Endothelial cell of umbilical vein (primary cell): ENCODE results near the gene CAT. TPM values are rescaled to one million over a fixed set of nuclear protein-coding genes. Genes with fewer than 3 reads are reported as not detected.

Source experiments
- BruUV-seq: library from RNA; stranded (reverse); fragments of 400-500 nt; replicated peaks from 2 replicates; lab custom pipeline; 2021; lab: Mats Ljungman, UMichigan
- CTCF ChIA-PET: fragments of 300-600, 350-600 bp; sonication (Branson Sonifier 250); formaldehyde crosslinking; loops from one replicate; lab custom pipeline; 2021; ENCODE audit warnings: antibody characterized with exemption, inconsistent platforms; lab: Charles Lee
- POLR2A ChIA-PET: fragments of 300-600, 350-600 bp; sonication (Branson Sonifier 250); formaldehyde crosslinking; loops from one replicate; lab custom pipeline; 2021; ENCODE audit warnings: antibody characterized with exemption, inconsistent platforms; lab: Charles Lee
- DNase-seq: peaks from one replicate; pipeline ENCODE4 v3.0.0-alpha.2; 2011; ENCODE audit warnings: low read depth, low spot score
- FAIRE-seq: peaks from 2 replicates; lab custom pipeline; 2011; peaks lifted over from hg19 to GRCh38; lab: Jason Lieb, UNC
- H2AFZ ChIP-seq: 2 replicates; pipeline ENCODE4 v1.6.0; 2012; ENCODE audit warnings: low read depth, low read length, control low read depth, inconsistent platforms
- H3K27ac ChIP-seq: 2 replicates; pipeline ENCODE4 v1.5.1; 2011; ENCODE audit warnings: low read depth, mild to moderate bottlenecking, control low read depth, low read length, moderate library complexity; ENCODE audit not compliant: insufficient read depth
- H3K27me3 ChIP-seq, 2 experiments: 2 replicates each; pipeline versions ENCODE4 v1.6.0 to v1.6.1; 2011; ENCODE audit warnings: low read length in 2 of 2, mixed read lengths in 1 of 2; ENCODE audit not compliant: control insufficient read depth in 2 of 2, insufficient read depth in 2 of 2
- H3K36me3 ChIP-seq, 2 experiments: 2 replicates in 1 of 2; 3 replicates in 1 of 2; pipeline ENCODE4 v1.5.1; 2011; ENCODE audit warnings: low read length in 2 of 2, mild to moderate bottlenecking in 1 of 2, moderate library complexity in 1 of 2; ENCODE audit not compliant: control insufficient read depth in 2 of 2, insufficient read depth in 2 of 2; ENCODE audit errors: extremely low read depth in 1 of 2
- H3K4me1 ChIP-seq: 3 replicates; pipeline ENCODE4 v1.5.1; 2011; ENCODE audit warnings: mild to moderate bottlenecking, low read length; ENCODE audit not compliant: control insufficient read depth, insufficient read depth; ENCODE audit errors: extremely low read depth
- H3K4me2 ChIP-seq: 2 replicates; pipeline ENCODE4 v1.6.1; 2011; ENCODE audit warnings: low read length, control low read depth, mixed read lengths; ENCODE audit not compliant: insufficient read depth
- H3K4me3 ChIP-seq, 3 experiments: fragments of 200-600 bp in 1 of 3; sonication (generic), shearing (Covaris generic) in 1 of 3; replicated peaks in 1 of 3; 2 replicates each; pipeline ENCODE4 v1.5.1; 2011 to 2016; ENCODE audit warnings: control low read depth in 3 of 3, low read length in 3 of 3, mild to moderate bottlenecking in 2 of 3, inconsistent platforms in 1 of 3, low read depth in 1 of 3, moderate library complexity in 1 of 3; ENCODE audit not compliant: insufficient read depth in 1 of 3
- H3K79me2 ChIP-seq: 2 replicates; pipeline ENCODE4 v1.6.0; 2012; ENCODE audit warnings: low read length, inconsistent platforms; ENCODE audit not compliant: control insufficient read depth, insufficient read depth
- H3K9ac ChIP-seq: replicated peaks from 2 replicates; pipeline ENCODE3; 2011; ENCODE audit warnings: low read length, control low read depth; ENCODE audit not compliant: insufficient read depth; ENCODE audit errors: extremely low read depth
- H3K9me1 ChIP-seq: replicated peaks from 3 replicates; pipeline ENCODE4 v1.6.0; 2011; ENCODE audit warnings: mild to moderate bottlenecking, low read length; ENCODE audit not compliant: control insufficient read depth, insufficient read depth; ENCODE audit errors: extremely low read depth
- H3K9me3 ChIP-seq: replicated peaks from 2 replicates; pipeline ENCODE4 v1.5.1; 2012; ENCODE audit warnings: low read length, inconsistent platforms; ENCODE audit not compliant: control insufficient read depth, insufficient read depth
- H4K20me1 ChIP-seq: replicated peaks from 2 replicates; pipeline ENCODE3; 2011; ENCODE audit warnings: mild to moderate bottlenecking, low read length; ENCODE audit not compliant: control insufficient read depth, insufficient read depth; ENCODE audit errors: extremely low read depth
- CTCF ChIP-seq, 2 donors: IDR thresholded peaks; 1 replicate in 1 of 2; 2 replicates in 1 of 2; pipeline ENCODE4 v1.5.1; 2011; ENCODE audit warnings: low read length in 2 of 2, mild to moderate bottlenecking in 2 of 2, moderate library complexity in 2 of 2, control low read depth in 1 of 2, inconsistent platforms in 1 of 2, low read depth in 1 of 2; ENCODE audit not compliant: insufficient read depth in 1 of 2; ENCODE audit errors: extremely low read depth in 1 of 2
- EZH2 ChIP-seq: IDR thresholded peaks from 2 replicates; pipeline ENCODE4 v1.6.1; 2012; ENCODE audit warnings: borderline replicate concordance, low read depth, mild to moderate bottlenecking, moderate library complexity, low read length, inconsistent platforms; ENCODE audit not compliant: severe bottlenecking
- FOS ChIP-seq: IDR thresholded peaks from 2 replicates; pipeline ENCODE4 v1.6.1; 2011; ENCODE audit warnings: mild to moderate bottlenecking, low read length, moderate library complexity, borderline replicate concordance; ENCODE audit not compliant: insufficient read depth
- GATA2 ChIP-seq: IDR thresholded peaks from 2 replicates; pipeline ENCODE4 v1.7.0; 2011; ENCODE audit warnings: low read depth, mild to moderate bottlenecking, moderate library complexity, mixed read lengths, low read length; ENCODE audit not compliant: insufficient read length, insufficient read depth
- JUN ChIP-seq: IDR thresholded peaks from 2 replicates; pipeline ENCODE4 v1.6.1; 2011; ENCODE audit warnings: borderline replicate concordance, low read depth; ENCODE audit not compliant: insufficient read length, insufficient read depth
- MAX ChIP-seq: IDR thresholded peaks from 2 replicates; pipeline ENCODE4 v1.6.1; 2011; ENCODE audit not compliant: insufficient read depth, insufficient read length
- MYC ChIP-seq: IDR thresholded peaks from one replicate; pipeline ENCODE4 v1.6.1; 2011; ENCODE audit warnings: mild to moderate bottlenecking, low read depth, low read length
- POLR2A ChIP-seq: IDR thresholded peaks from 2 replicates; pipeline ENCODE4 v1.6.1; 2012; ENCODE audit warnings: low read depth, mild to moderate bottlenecking, control low read depth, low read length
- POLR2AphosphoS5 ChIP-seq: IDR thresholded peaks from 2 replicates; pipeline ENCODE4 v1.6.1; 2012; ENCODE audit warnings: low read depth, mild to moderate bottlenecking, control low read depth, low read length, moderate library complexity; ENCODE audit not compliant: insufficient read depth
- dilution Hi-C: fragments of 300-500 bp; cut with MboI; formaldehyde crosslinking; loops from one replicate; pipeline ENCODE4 v1.15.0; 2019; ENCODE audit warnings: low sequenced_read_pairs; ENCODE audit not compliant: extremely low pct_ligation_motif_present
- intact Hi-C: fragments of 100-400 bp; cut with micrococcal nuclease; formaldehyde crosslinking; loops from one replicate; pipeline ENCODE4 v1.10.0; 2022
- polyA plus RNA-seq, 4 experiments: library from polyadenylated mRNA; depleted of rRNA in 3 of 4; stranded (reverse) in 3 of 4; unstranded in 1 of 4; fragments of >200 nt; gene quantifications; 2 replicates each; pipeline versions ENCODE4 v1.2.1 to v1.2.3, GENCODE V29; 2011 to 2012; ENCODE audit warnings: missing spikeins in 1 of 4
- total RNA-seq: library from RNA; stranded (reverse); gene quantifications from 2 replicates; pipeline ENCODE4 v1.2.3, GENCODE V29; 2021

CAT gene
- total and polyA plus RNA-seq, 2 donors (not counting 3 experiments of a cell fraction or from before 2014, with no cell fraction given): 32.7 to 50.5 TPM

DNA sequence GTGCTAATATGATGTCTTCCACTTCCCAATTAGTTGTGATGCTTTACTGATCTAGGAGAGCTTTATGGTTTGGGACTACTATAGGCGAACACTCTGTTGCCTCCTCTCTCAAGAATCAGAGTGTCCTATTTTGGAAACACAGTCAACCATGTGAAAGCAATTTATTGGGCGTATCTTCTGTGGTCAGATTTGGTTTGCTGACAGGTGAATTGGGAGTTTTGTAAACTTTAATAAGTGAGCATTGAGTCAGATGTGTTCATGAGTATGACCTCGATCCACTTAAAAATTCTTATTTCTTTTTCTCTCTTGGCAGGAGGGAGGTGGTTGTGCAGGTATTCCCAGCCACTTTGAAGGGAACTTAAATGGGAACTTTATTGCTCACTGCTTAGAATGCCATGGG is 4.4 kb downstream of the CAT start:
- H3K27ac ChIP-seq: no peak overlapping the region
- no peak overlapping the region for H3K9ac ChIP-seq
- intact Hi-C loops (no loop called here), dilution Hi-C loops (no loop called here)
- BruUV-seq: no TSS peak
- TF ChIP-seq GATA2 (no peak), MYC (no peak), EZH2 (no peak), POLR2A (no peak), MAX (no peak), JUN (no peak)
- no peaks in the 10 kb centered on the region for H3K9me1 ChIP-seq
- H3K4me3 ChIP-seq: no peak overlapping the region
- no peak for DNase-seq
- FAIRE-seq: no peak
- H2AFZ ChIP-seq: no peak overlapping the region
- ChIA-PET CTCF (no interaction called here), POLR2A (no interaction called here)
- no peaks in the 10 kb centered on the region for H4K20me1 ChIP-seq
- H3K9me3 ChIP-seq: no peaks in the 10 kb centered on the region
- H3K36me3 ChIP-seq: no peaks in the 10 kb centered on the region
- H3K27me3 ChIP-seq: no peaks in the 10 kb centered on the region
- no peak overlapping the region for H3K4me2 ChIP-seq
- H3K4me1 ChIP-seq: peaks cover 9% of the 10 kb centered on the region
- peaks cover 4% of the 10 kb centered on the region for H3K79me2 ChIP-seq

- H2AFZ ChIP-seq: no peak overlapping the region
- H3K27ac ChIP-seq: no peak overlapping the region
- H3K27me3 ChIP-seq: no peaks in the 10 kb centered on the region
- no peaks in the 10 kb centered on the region for H4K20me1 ChIP-seq
- ChIA-PET CTCF (no interaction called here), POLR2A (no interaction called here)
- dilution Hi-C loops: no loop called here
- no peaks in the 10 kb centered on the region for H3K9me3 ChIP-seq
- no peak overlapping the region for H3K4me3 ChIP-seq
- no peak overlapping the region for H3K9ac ChIP-seq
- peaks cover 8% of the 10 kb centered on the region for H3K4me1 ChIP-seq
- BruUV-seq: no TSS peak
- no peaks in the 10 kb centered on the region for H3K9me1 ChIP-seq
- H3K79me2 ChIP-seq: peaks cover 4% of the 10 kb centered on the region
- no peak for FAIRE-seq
- no peak overlapping the region for H3K4me2 ChIP-seq
- TF ChIP-seq MYC (no peak), POLR2AphosphoS5 (no peak), JUN (no peak), CTCF (IDR thresholded peaks at IDR 0.05; ENCODE audit: extremely low read depth in 1 of 2, insufficient read depth in 1 of 2, low read depth in 1 of 2, low read length in 2 of 2) (no peak), GATA2 (no peak), FOS (no peak), MAX (no peak), EZH2 (no peak), POLR2A (no peak)
- intact Hi-C loops: no loop called here
- no peaks in the 10 kb centered on the region for H3K36me3 ChIP-seq
- no peak for DNase-seq
These were observed 5.7 kb downstream of the CAT start for GRCh38 chr11:34444428-34444827.
